Spleen (tissue), 7 donors: ENCODE data around the gene MRPL49.
A peak's percentile ranks its signal among the peaks of the same experiment; 100 is the strongest.

Experiments
- POLR2A ChIP-seq, 3 donors: fragments of 450-650 bp; IDR thresholded peaks; one replicate each; pipeline ENCODE4 v1.5.1; 2017; ENCODE audit warnings: antibody characterized with exemption in 3 of 3, mild to moderate bottlenecking in 1 of 3
- POLR2AphosphoS5 ChIP-seq, 3 donors: sonication (generic); formaldehyde crosslinking; IDR thresholded peaks; one replicate each; pipeline ENCODE4 v1.5.1; 2017; ENCODE audit warnings: antibody characterized with exemption in 3 of 3
- TF ChIP-seq, protein P1 (sequence below), 11 experiments: fragments of 200-600 bp in 7 of 11; fragments of 450-650 bp in 4 of 11; sonication (generic) in 4 of 11; IDR thresholded peaks in 8 of 11; conservative IDR thresholded peaks in 3 of 11; 1 replicate in 7 of 11; 2 replicates in 4 of 11; pipeline versions ENCODE4 v1.4.0 to v1.8.0; 2016 to 2021; ENCODE audit warnings: antibody characterized with exemption in 11 of 11, inconsistent platforms in 4 of 11, mild to moderate bottlenecking in 1 of 11
- donor health status: DM: no; HTN: no; CAD: no; lungs with moderate emphysema.
- donor health status: DM: no; HTN: no; CAD: no.
- donor health status: DM: no; HTN: no; CAD: no.

- TF ChIP-seq POLR2AphosphoS5 (IDR thresholded peaks at IDR 0.05) (peak in 1 of 3 donors; percentile 45), POLR2A (IDR thresholded peaks at IDR 0.05) (no peak)
- TF ChIP-seq, protein P1, sequence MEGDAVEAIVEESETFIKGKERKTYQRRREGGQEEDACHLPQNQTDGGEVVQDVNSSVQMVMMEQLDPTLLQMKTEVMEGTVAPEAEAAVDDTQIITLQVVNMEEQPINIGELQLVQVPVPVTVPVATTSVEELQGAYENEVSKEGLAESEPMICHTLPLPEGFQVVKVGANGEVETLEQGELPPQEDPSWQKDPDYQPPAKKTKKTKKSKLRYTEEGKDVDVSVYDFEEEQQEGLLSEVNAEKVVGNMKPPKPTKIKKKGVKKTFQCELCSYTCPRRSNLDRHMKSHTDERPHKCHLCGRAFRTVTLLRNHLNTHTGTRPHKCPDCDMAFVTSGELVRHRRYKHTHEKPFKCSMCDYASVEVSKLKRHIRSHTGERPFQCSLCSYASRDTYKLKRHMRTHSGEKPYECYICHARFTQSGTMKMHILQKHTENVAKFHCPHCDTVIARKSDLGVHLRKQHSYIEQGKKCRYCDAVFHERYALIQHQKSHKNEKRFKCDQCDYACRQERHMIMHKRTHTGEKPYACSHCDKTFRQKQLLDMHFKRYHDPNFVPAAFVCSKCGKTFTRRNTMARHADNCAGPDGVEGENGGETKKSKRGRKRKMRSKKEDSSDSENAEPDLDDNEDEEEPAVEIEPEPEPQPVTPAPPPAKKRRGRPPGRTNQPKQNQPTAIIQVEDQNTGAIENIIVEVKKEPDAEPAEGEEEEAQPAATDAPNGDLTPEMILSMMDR (IDR thresholded peaks at IDR 0.05 in 8 of 11, conservative IDR thresholded peaks at IDR 0.05 in 3 of 11), result no peak
Measured at GRCh38 chr11:65109231-65110198, 12.6 kb upstream of the MRPL49 start.
